ENCODE data around the gene FAM24B.
"Not testable (repeated sequence)": the region's sequence is repeated elsewhere in the genome, so short reads cannot be mapped to it uniquely, and the experiment has no call there.

DNA sequence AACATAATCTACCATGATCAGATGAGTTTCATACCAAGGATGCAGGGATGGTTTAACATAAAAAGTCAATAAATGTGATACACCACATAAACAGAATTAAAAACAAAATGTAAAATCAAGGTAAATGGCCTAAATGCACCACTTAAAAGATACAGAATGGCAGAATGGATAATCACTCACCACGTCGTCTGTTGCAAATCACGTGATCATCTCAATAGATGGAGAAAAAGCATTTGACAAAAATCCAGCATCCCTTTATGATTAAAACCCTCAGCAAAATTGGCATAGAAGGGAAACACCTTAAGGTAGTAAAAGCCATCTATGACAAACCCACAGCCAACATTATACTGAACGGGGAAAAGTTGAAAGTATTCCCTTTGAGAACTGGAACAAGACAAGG lies 24.5 kb upstream of the FAM24B start:
- not testable (repeated sequence) for TF ChIP-seq POLR2AphosphoS5, EP300 (IDR thresholded peaks at IDR 0.05)
- TF ChIP-seq, protein P1, sequence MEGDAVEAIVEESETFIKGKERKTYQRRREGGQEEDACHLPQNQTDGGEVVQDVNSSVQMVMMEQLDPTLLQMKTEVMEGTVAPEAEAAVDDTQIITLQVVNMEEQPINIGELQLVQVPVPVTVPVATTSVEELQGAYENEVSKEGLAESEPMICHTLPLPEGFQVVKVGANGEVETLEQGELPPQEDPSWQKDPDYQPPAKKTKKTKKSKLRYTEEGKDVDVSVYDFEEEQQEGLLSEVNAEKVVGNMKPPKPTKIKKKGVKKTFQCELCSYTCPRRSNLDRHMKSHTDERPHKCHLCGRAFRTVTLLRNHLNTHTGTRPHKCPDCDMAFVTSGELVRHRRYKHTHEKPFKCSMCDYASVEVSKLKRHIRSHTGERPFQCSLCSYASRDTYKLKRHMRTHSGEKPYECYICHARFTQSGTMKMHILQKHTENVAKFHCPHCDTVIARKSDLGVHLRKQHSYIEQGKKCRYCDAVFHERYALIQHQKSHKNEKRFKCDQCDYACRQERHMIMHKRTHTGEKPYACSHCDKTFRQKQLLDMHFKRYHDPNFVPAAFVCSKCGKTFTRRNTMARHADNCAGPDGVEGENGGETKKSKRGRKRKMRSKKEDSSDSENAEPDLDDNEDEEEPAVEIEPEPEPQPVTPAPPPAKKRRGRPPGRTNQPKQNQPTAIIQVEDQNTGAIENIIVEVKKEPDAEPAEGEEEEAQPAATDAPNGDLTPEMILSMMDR (IDR thresholded peaks at IDR 0.05) = not testable (repeated sequence)

Data from upper lobe of left lung (tissue), 4 donors.